Bronchial epithelial cell (primary cell): Measurements from ENCODE around the gene TINCR. TPM values are rescaled to one million over a fixed set of nuclear protein-coding genes. Genes with fewer than 3 reads are reported as not detected.
"Not testable (repeated sequence)": the region's sequence is repeated elsewhere in the genome, so short reads cannot be mapped to it uniquely, and the experiment has no call there.

ENCODE experiments used
- DNase-seq: peaks from one replicate; pipeline ENCODE4 v3.0.0-alpha.2; 2010; ENCODE audit warnings: low read depth
- FAIRE-seq: peaks from 2 replicates; lab custom pipeline; 2011; peaks lifted over from hg19 to GRCh38; lab: Jason Lieb, UNC
- H3K27me3 ChIP-seq: 2 replicates; pipeline ENCODE4 v1.5.1; 2011; ENCODE audit warnings: low read length; ENCODE audit not compliant: control insufficient read depth, insufficient read depth
- H3K36me3 ChIP-seq: 2 replicates; pipeline ENCODE4 v1.5.1; 2011; ENCODE audit warnings: low read length; ENCODE audit not compliant: control insufficient read depth, insufficient read depth
- H3K4me3 ChIP-seq: 2 replicates; pipeline ENCODE4 v1.5.1; 2011; ENCODE audit warnings: mild to moderate bottlenecking, low read depth, low read length, control low read depth
- CTCF ChIP-seq: IDR thresholded peaks from 2 replicates; pipeline ENCODE4 v1.5.1; 2011; ENCODE audit warnings: mild to moderate bottlenecking, moderate library complexity, low read length, control low read depth, inconsistent platforms; ENCODE audit not compliant: insufficient read depth, severe bottlenecking
- total RNA-seq: library from RNA; depleted of rRNA; stranded (reverse); fragments of >200 nt; gene quantifications from 2 replicates; pipeline ENCODE4 v1.2.1, GENCODE V29; 2014

TINCR gene
- total RNA-seq, 1 donor from 2014 or later: 4.2 TPM

GRCh38 chr19:5541456-5541855 is 26.3 kb downstream of the TINCR start:
- Histone ChIP-seq H3K27me3 (no peaks in the 10 kb centered on the region), H3K4me3 (no peak overlapping the region), H3K36me3 (no peaks in the 10 kb centered on the region)
- DNase-seq (no peak), FAIRE-seq (no peak)
- TF ChIP-seq CTCF: no peak

GRCh38 chr19:5540208-5540607 is 27.5 kb downstream of the TINCR start:
- H3K36me3 ChIP-seq: no peaks in the 10 kb centered on the region
- no peak for TF ChIP-seq CTCF
- DNase-seq (no peak), FAIRE-seq (no peak)
- H3K27me3 ChIP-seq: no peaks in the 10 kb centered on the region
- H3K4me3 ChIP-seq: no peak overlapping the region

- DNase-seq (no peak), FAIRE-seq (no peak)
- no peak overlapping the region for H3K4me3 ChIP-seq
- no peak for TF ChIP-seq CTCF
- H3K36me3 ChIP-seq: no peaks in the 10 kb centered on the region
- no peaks in the 10 kb centered on the region for H3K27me3 ChIP-seq
These were observed 29.9 kb downstream of the TINCR start for GRCh38 chr19:5537870-5538269.

- DNase-seq: peak; percentile 91
- not testable (repeated sequence) for FAIRE-seq, H3K27me3 ChIP-seq, H3K36me3 ChIP-seq, H3K4me3 ChIP-seq
These were observed 30.7 kb downstream of the TINCR start for GRCh38 chr19:5536982-5537579.

- H3K27me3 ChIP-seq: no peaks in the 10 kb centered on the region
- H3K4me3 ChIP-seq: peak overlapping the region; percentile 16
- no peak for TF ChIP-seq CTCF
- DNase-seq (peak; percentile 25), FAIRE-seq (no peak)
- H3K36me3 ChIP-seq: no peaks in the 10 kb centered on the region
These were observed 31.3 kb downstream of the TINCR start for GRCh38 chr19:5536337-5536894.

- no peak for FAIRE-seq
- no peaks in the 10 kb centered on the region for H3K36me3 ChIP-seq
These were observed 32.8 kb downstream of the TINCR start for GRCh38 chr19:5534787-5535586.

More at GRCh38 chr19:5534787-5535586, 32.8 kb downstream of the TINCR start:
- peak; percentile 55 for TF ChIP-seq CTCF
- Histone ChIP-seq H3K27me3 (no peaks in the 10 kb centered on the region), H3K4me3 (no peak overlapping the region)
- DNase-seq: no peak
